WERI-Rb-1 (cell line): ENCODE measurements around the gene FBXO41.
A peak's percentile ranks its signal among the peaks of the same experiment; 100 is the strongest.
"Not testable (repeated sequence)": the region's sequence is repeated elsewhere in the genome, so short reads cannot be mapped to it uniquely, and the experiment has no call there.

ENCODE experiments used
- DNase-seq: peaks from one replicate; pipeline ENCODE4 v3.0.0-alpha.2; 2020
- H3K27ac ChIP-seq: fragments of 250-450 bp; sonication (Bioruptor Pico); 2 replicates; pipeline ENCODE4 v1.5.1; 2020; ENCODE audit warnings: mild to moderate bottlenecking, moderate library complexity
- H3K27me3 ChIP-seq: fragments of 250-450 bp; sonication (Bioruptor Pico); 2 replicates; pipeline ENCODE4 v1.5.1; 2021; ENCODE audit warnings: mild to moderate bottlenecking, low read depth, moderate library complexity; ENCODE audit not compliant: insufficient read depth, severe bottlenecking
- H3K36me3 ChIP-seq: fragments of 250-450 bp; sonication (Bioruptor Pico); 2 replicates; pipeline ENCODE4 v1.5.1; 2020; ENCODE audit warnings: mild to moderate bottlenecking, moderate library complexity
- H3K4me3 ChIP-seq: 2 replicates; pipeline ENCODE4 v1.5.1; 2011; ENCODE audit warnings: low read depth, mild to moderate bottlenecking, control low read depth, low read length
- H3K9me3 ChIP-seq: fragments of 250-450 bp; sonication (Bioruptor Pico); 2 replicates; pipeline ENCODE4 v1.5.1; 2021; ENCODE audit warnings: mild to moderate bottlenecking, moderate library complexity; ENCODE audit not compliant: severe bottlenecking
- TF ChIP-seq, protein P1 (sequence below): IDR thresholded peaks from 2 replicates; pipeline ENCODE4 v1.5.1; 2011; ENCODE audit warnings: low read depth, mild to moderate bottlenecking, control low read depth, inconsistent platforms, low read length

The FBXO41 gene

GRCh38 chr2:73266061-73266901 lies 18.0 kb downstream of the FBXO41 start:
- Histone ChIP-seq H3K36me3 (peaks cover 26% of the 10 kb centered on the region), H3K9me3 (no peaks in the 10 kb centered on the region), H3K4me3 (no peak overlapping the region), H3K27ac (no peak overlapping the region), H3K27me3 (no peaks in the 10 kb centered on the region)
- DNase-seq: no peak
- TF ChIP-seq, protein P1, sequence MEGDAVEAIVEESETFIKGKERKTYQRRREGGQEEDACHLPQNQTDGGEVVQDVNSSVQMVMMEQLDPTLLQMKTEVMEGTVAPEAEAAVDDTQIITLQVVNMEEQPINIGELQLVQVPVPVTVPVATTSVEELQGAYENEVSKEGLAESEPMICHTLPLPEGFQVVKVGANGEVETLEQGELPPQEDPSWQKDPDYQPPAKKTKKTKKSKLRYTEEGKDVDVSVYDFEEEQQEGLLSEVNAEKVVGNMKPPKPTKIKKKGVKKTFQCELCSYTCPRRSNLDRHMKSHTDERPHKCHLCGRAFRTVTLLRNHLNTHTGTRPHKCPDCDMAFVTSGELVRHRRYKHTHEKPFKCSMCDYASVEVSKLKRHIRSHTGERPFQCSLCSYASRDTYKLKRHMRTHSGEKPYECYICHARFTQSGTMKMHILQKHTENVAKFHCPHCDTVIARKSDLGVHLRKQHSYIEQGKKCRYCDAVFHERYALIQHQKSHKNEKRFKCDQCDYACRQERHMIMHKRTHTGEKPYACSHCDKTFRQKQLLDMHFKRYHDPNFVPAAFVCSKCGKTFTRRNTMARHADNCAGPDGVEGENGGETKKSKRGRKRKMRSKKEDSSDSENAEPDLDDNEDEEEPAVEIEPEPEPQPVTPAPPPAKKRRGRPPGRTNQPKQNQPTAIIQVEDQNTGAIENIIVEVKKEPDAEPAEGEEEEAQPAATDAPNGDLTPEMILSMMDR: no peak

- H3K9me3 ChIP-seq: no peaks in the 10 kb centered on the region
- no peak overlapping the region for H3K27ac ChIP-seq
- TF ChIP-seq, protein P1: no peak
- DNase-seq: no peak
- no peaks in the 10 kb centered on the region for H3K27me3 ChIP-seq
- peaks cover 32% of the 10 kb centered on the region for H3K36me3 ChIP-seq
- H3K4me3 ChIP-seq: no peak overlapping the region
Observed at GRCh38 chr2:73265298-73266060, 18.8 kb downstream of the FBXO41 start.

- H3K27me3 ChIP-seq: no peaks in the 10 kb centered on the region
- H3K4me3 ChIP-seq: no peak overlapping the region
- DNase-seq: no peak
- TF ChIP-seq, protein P1: no peak
- H3K36me3 ChIP-seq: peaks cover 39% of the 10 kb centered on the region
- H3K9me3 ChIP-seq: no peaks in the 10 kb centered on the region
- H3K27ac ChIP-seq: no peak overlapping the region
Observed at GRCh38 chr2:73264783-73265182, 19.5 kb downstream of the FBXO41 start.

- H3K4me3 ChIP-seq: no peak overlapping the region
- no peak overlapping the region for H3K27ac ChIP-seq
- no peak for DNase-seq
- H3K36me3 ChIP-seq: peaks cover 44% of the 10 kb centered on the region
- H3K27me3 ChIP-seq: no peaks in the 10 kb centered on the region
- TF ChIP-seq, protein P1: no peak
- no peaks in the 10 kb centered on the region for H3K9me3 ChIP-seq
Observed at GRCh38 chr2:73264332-73264606, 20.0 kb downstream of the FBXO41 start.

DNA sequence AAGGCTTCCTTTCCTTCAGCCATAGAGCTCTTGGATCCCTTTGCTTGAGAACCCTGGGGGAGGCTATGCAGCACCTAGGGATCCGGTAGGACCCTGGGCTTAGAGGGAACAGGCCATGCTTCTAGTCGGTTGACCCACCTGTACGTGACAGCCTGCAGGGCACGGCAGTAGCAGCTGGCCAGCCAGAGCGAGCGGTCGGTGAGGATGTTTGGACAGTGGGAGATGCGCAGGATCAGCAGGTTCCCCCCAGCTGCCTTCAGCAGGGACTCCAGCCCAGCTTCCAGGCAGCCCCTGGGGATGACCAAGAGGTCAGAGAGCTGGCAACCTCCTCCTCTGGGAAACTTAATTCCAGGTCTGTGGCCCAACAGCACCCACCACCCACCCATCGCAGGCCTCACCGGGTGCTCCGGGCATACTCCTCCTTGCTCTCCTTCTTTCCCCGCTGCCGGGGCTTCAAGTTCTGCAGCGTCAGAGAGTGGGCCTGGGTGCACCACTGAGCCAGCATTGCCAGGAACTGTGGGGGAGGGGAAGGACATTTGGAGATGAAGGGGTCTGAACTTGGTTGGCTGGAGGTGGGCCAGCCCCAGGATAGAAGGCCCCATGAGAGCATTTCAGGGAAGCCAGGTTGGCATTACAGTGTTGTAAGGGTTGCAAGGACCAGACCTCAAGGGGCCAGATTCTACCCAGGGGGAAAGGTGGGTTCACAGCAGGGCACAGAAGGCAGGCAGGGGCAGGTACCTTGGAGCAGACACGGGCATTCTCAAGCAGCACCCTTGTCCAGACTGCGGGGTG lies 20.5 kb downstream of the FBXO41 start:
- H3K27me3 ChIP-seq: no peaks in the 10 kb centered on the region
- H3K9me3 ChIP-seq: no peaks in the 10 kb centered on the region
- no peak overlapping the region for H3K27ac ChIP-seq
- no peak for DNase-seq
- H3K4me3 ChIP-seq: no peak overlapping the region
- TF ChIP-seq, protein P1: no peak
- peaks cover 49% of the 10 kb centered on the region for H3K36me3 ChIP-seq

DNA sequence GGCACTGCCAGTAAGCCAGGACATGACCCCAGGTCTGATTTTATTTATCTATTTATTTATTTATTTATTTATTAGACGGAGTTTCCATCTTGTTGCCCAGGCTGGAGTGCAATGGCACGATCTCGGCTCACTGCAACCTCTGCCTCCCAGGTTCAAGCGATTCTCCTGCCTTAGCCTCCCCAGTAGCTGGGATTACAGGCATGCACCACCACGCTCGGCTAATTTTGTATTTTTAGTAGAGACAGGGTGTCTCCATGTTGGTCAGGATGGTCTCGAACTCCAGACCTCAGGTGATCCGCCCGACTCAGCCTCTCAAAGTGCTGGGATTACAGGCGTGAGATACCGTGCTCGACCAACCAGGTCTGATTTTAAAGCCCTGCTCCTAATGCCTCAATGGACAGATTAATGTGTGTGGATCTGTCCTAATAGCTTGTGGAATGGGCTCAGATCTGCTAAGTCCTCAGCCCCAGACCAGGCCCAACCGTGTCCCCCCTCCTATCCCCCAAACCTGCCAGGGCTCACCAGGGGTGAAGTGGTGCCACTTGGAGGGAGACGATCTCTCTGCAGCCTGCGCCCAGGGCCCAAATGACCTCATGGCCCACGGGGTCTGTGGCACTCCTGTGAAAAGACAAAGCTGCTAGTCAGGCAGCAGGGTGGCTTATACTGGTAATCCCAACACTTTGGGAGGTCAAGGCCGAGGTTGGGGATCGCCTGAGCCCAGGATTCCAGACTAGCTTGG lies 21.4 kb downstream of the FBXO41 start:
- H3K27me3 ChIP-seq, H3K27ac ChIP-seq, H3K4me3 ChIP-seq, H3K9me3 ChIP-seq: not testable (repeated sequence)
- DNase-seq: peak; percentile 54
- peaks cover 58% of the 10 kb centered on the region for H3K36me3 ChIP-seq
